H9 (cell line): ENCODE results near the gene SPDYE18. TPM values are rescaled to one million over a fixed set of nuclear protein-coding genes. Genes with fewer than 3 reads are reported as not detected.
"Not testable (repeated sequence)": the region's sequence is repeated elsewhere in the genome, so short reads cannot be mapped to it uniquely, and the experiment has no call there.

ENCODE experiments used
- DNase-seq: peaks from one replicate; pipeline ENCODE4 v3.0.0-alpha.2; 2017
- H2AFZ ChIP-seq: one replicate; pipeline ENCODE4 v1.6.1; 2013; ENCODE audit warnings: mild to moderate bottlenecking, low read length, control low read depth, moderate library complexity
- H2AK5ac ChIP-seq: 2 replicates; pipeline ENCODE4 v1.6.1; 2013; ENCODE audit warnings: low read length, control low read depth, mixed read lengths; ENCODE audit not compliant: insufficient read length
- H2BK120ac ChIP-seq: one replicate; pipeline ENCODE4 v1.6.1; 2013; ENCODE audit warnings: low read depth, mild to moderate bottlenecking, low read length, control low read depth, inconsistent platforms; ENCODE audit not compliant: poor library complexity, severe bottlenecking
- H2BK12ac ChIP-seq: 2 replicates; pipeline ENCODE4 v1.6.1; 2013; ENCODE audit warnings: low read length, control low read depth, mixed read lengths, low read depth; ENCODE audit not compliant: insufficient read length
- H2BK15ac ChIP-seq: 2 replicates; pipeline ENCODE4 v1.6.1; 2013; ENCODE audit warnings: low read depth, low read length, control low read depth
- H2BK20ac ChIP-seq: one replicate; pipeline ENCODE4 v1.6.1; 2013; ENCODE audit warnings: low read depth, mild to moderate bottlenecking, low read length, control low read depth, inconsistent platforms; ENCODE audit not compliant: poor library complexity, severe bottlenecking
- H2BK5ac ChIP-seq: 2 replicates; pipeline ENCODE4 v1.6.1; 2013; ENCODE audit warnings: low read length, control low read depth, mixed read lengths; ENCODE audit not compliant: insufficient read length
- H3K14ac ChIP-seq: 2 replicates; pipeline ENCODE4 v1.6.1; 2013; ENCODE audit warnings: low read length, control low read depth; ENCODE audit not compliant: insufficient read depth
- H3K18ac ChIP-seq: 2 replicates; pipeline ENCODE4 v1.6.1; 2013; ENCODE audit warnings: low read depth, mild to moderate bottlenecking, mixed read lengths, low read length, control low read depth; ENCODE audit not compliant: insufficient read length
- H3K23ac ChIP-seq: 2 replicates; pipeline ENCODE4 v1.6.1; 2013; ENCODE audit warnings: low read length, control low read depth, mixed read lengths, low read depth; ENCODE audit not compliant: insufficient read length
- H3K23me2 ChIP-seq: 2 replicates; pipeline ENCODE4 v1.6.1; 2013; ENCODE audit warnings: low read depth, mild to moderate bottlenecking, mixed read lengths, low read length, control low read depth; ENCODE audit not compliant: insufficient read length, poor library complexity, severe bottlenecking
- H3K27ac ChIP-seq: 2 replicates; pipeline ENCODE4 v1.5.1; 2013; ENCODE audit warnings: low read length, control low read depth, mixed read lengths, low read depth; ENCODE audit not compliant: insufficient read length
- H3K27me3 ChIP-seq: 2 replicates; pipeline ENCODE4 v1.6.1; 2013; ENCODE audit warnings: low read length, control low read depth, inconsistent platforms; ENCODE audit not compliant: insufficient read depth
- H3K4ac ChIP-seq: 2 replicates; pipeline ENCODE4 v1.6.1; 2013; ENCODE audit warnings: low read depth, mild to moderate bottlenecking, control low read depth, inconsistent platforms, low read length, moderate library complexity
- H3K4me1 ChIP-seq: 2 replicates; pipeline ENCODE4 v1.6.1; 2013; ENCODE audit warnings: low read length, control low read depth, inconsistent platforms; ENCODE audit not compliant: insufficient read depth
- H3K4me2 ChIP-seq: 2 replicates; pipeline ENCODE4 v1.6.1; 2013; ENCODE audit warnings: low read length, control low read depth, mixed read lengths; ENCODE audit not compliant: insufficient read length, insufficient read depth
- H3K56ac ChIP-seq: 2 replicates; pipeline ENCODE4 v1.6.1; 2013; ENCODE audit warnings: low read depth, mild to moderate bottlenecking, mixed read lengths, low read length, control low read depth; ENCODE audit not compliant: insufficient read length
- H3K79me1 ChIP-seq: 2 replicates; pipeline ENCODE4 v1.6.1; 2013; ENCODE audit warnings: low read depth, mild to moderate bottlenecking, moderate library complexity, low read length, control low read depth, inconsistent platforms; ENCODE audit not compliant: insufficient read depth, poor library complexity, severe bottlenecking
- H3K79me2 ChIP-seq: 2 replicates; pipeline ENCODE4 v1.6.1; 2013; ENCODE audit warnings: low read length, control low read depth, inconsistent platforms; ENCODE audit not compliant: insufficient read depth
- H3K9ac ChIP-seq: 2 replicates; pipeline ENCODE4 v1.6.1; 2013; ENCODE audit warnings: low read length, control low read depth, mixed read lengths; ENCODE audit not compliant: insufficient read length; ENCODE audit errors: extremely low read depth
- H3K9me3 ChIP-seq: one replicate; pipeline ENCODE4 v1.6.1; 2013; ENCODE audit warnings: low read depth, low read length, inconsistent platforms; ENCODE audit not compliant: control insufficient read depth
- H3T11ph ChIP-seq: one replicate; pipeline ENCODE4 v1.6.1; 2013; ENCODE audit warnings: mild to moderate bottlenecking, low read length, control low read depth, inconsistent platforms
- H4K20me1 ChIP-seq: one replicate; pipeline ENCODE4 v1.6.1; 2013; ENCODE audit not compliant: control insufficient read depth, insufficient read length, insufficient read depth
- H4K5ac ChIP-seq: 2 replicates; pipeline ENCODE4 v1.6.1; 2013; ENCODE audit warnings: low read depth, mild to moderate bottlenecking, mixed read lengths, low read length, control low read depth; ENCODE audit not compliant: insufficient read length
- H4K8ac ChIP-seq: replicated peaks from 2 replicates; pipeline ENCODE4 v1.6.1; 2013; ENCODE audit warnings: low read length, control low read depth, mixed read lengths, low read depth; ENCODE audit not compliant: insufficient read length
- H4K91ac ChIP-seq: 2 replicates; pipeline ENCODE4 v1.6.1; 2013; ENCODE audit warnings: low read depth, mild to moderate bottlenecking, moderate library complexity, mixed read lengths, low read length, control low read depth; ENCODE audit not compliant: insufficient read length
- H3K27ac Mint-ChIP-seq, 3 experiments: 2 replicates in 2 of 3; 3 replicates in 1 of 3; pipeline ENCODE4 v1.8.0; 2020 to 2021; ENCODE audit warnings: mixed read lengths in 3 of 3, mild to moderate bottlenecking in 1 of 3, moderate library complexity in 1 of 3
- H3K27me3 Mint-ChIP-seq: 2 replicates; pipeline ENCODE4 v1.8.0; 2021; ENCODE audit warnings: low read depth, mild to moderate bottlenecking, moderate library complexity, mixed read lengths
- H3K36me3 Mint-ChIP-seq, 3 experiments: 2 replicates in 2 of 3; 3 replicates in 1 of 3; pipeline ENCODE4 v1.8.0; 2020 to 2021; ENCODE audit warnings: low read depth in 3 of 3, mixed read lengths in 3 of 3; ENCODE audit not compliant: insufficient read depth in 1 of 3
- H3K4me1 Mint-ChIP-seq, 2 experiments: 2 replicates each; pipeline ENCODE4 v1.8.0; 2020; ENCODE audit warnings: mixed read lengths in 2 of 2
- H3K4me3 Mint-ChIP-seq, 2 experiments: 2 replicates in 1 of 2; 3 replicates in 1 of 2; pipeline ENCODE4 v1.8.0; 2020 to 2021; ENCODE audit warnings: mild to moderate bottlenecking in 2 of 2, mixed read lengths in 2 of 2, moderate library complexity in 1 of 2
- H3K9me3 Mint-ChIP-seq, 2 experiments: 2 replicates in 1 of 2; 3 replicates in 1 of 2; pipeline ENCODE4 v1.8.0; 2020; ENCODE audit warnings: mild to moderate bottlenecking in 2 of 2, mixed read lengths in 2 of 2, moderate library complexity in 1 of 2
- WGBS: extraction: QIAGEN DNeasy Blood & Tissue Kit; methylation state at CpG from one replicate; pipeline ENCODE4 v1.1.7; 2013; ENCODE audit warnings: missing lambda C conversion rate, low lambda C conversion rate, mixed read lengths; ENCODE audit not compliant: insufficient read length; ENCODE audit errors: extremely low coverage; 5-methylcytosine and 5-hydroxymethylcytosine counted together
- total RNA-seq: library from RNA; stranded (reverse); gene quantifications from 2 replicates; pipeline ENCODE4 v1.2.1, GENCODE V29; 2021

SPDYE18 gene
- total RNA-seq, 1 experiment from 2014 or later: not detected

- not testable (repeated sequence) for H3K23ac ChIP-seq, H2BK15ac ChIP-seq, H3K79me1 ChIP-seq, H3K23me2 ChIP-seq, H3K4me1 ChIP-seq, H3K79me2 ChIP-seq, H3K56ac ChIP-seq, H4K8ac ChIP-seq, DNase-seq, H2AK5ac ChIP-seq, H4K20me1 ChIP-seq, H3K4me3 Mint-ChIP-seq, H3K27me3 ChIP-seq, H2BK5ac ChIP-seq, H3K27ac ChIP-seq, H3K4me1 Mint-ChIP-seq, H3K27ac Mint-ChIP-seq, H3K27me3 Mint-ChIP-seq, H4K5ac ChIP-seq, H3K18ac ChIP-seq, H2AFZ ChIP-seq, H3K9me3 ChIP-seq, H2BK20ac ChIP-seq, H2BK120ac ChIP-seq, H3K4me2 ChIP-seq, H2BK12ac ChIP-seq, H3K9ac ChIP-seq, H3T11ph ChIP-seq, H4K91ac ChIP-seq, H3K36me3 Mint-ChIP-seq, H3K4ac ChIP-seq, H3K9me3 Mint-ChIP-seq, H3K14ac ChIP-seq
- no CpG with 5 or more reads among the region's 27 CpGs for WGBS
These were observed 56.8 kb downstream of the SPDYE18 start for GRCh38 chr7:77005461-77006057.

- H3K4me1 ChIP-seq, H4K5ac ChIP-seq, H4K20me1 ChIP-seq, H3K9me3 ChIP-seq, H3K23me2 ChIP-seq, H2AK5ac ChIP-seq, H3K4me3 Mint-ChIP-seq, H3K79me1 ChIP-seq, H3T11ph ChIP-seq, H2BK12ac ChIP-seq, H2BK120ac ChIP-seq, H2BK15ac ChIP-seq, DNase-seq, H3K27me3 Mint-ChIP-seq, H3K4me2 ChIP-seq, H3K14ac ChIP-seq, H3K4ac ChIP-seq, H3K56ac ChIP-seq, H3K9me3 Mint-ChIP-seq, H3K4me1 Mint-ChIP-seq, H4K91ac ChIP-seq, H3K27ac ChIP-seq, H2AFZ ChIP-seq, H3K27ac Mint-ChIP-seq, H3K9ac ChIP-seq, H2BK20ac ChIP-seq, H3K23ac ChIP-seq, H4K8ac ChIP-seq, H3K36me3 Mint-ChIP-seq, H3K79me2 ChIP-seq, H3K18ac ChIP-seq, H3K27me3 ChIP-seq, H2BK5ac ChIP-seq: not testable (repeated sequence)
- no CpG with 5 or more reads among the region's 18 CpGs for WGBS
These were observed 58.2 kb downstream of the SPDYE18 start for GRCh38 chr7:77004151-77004550.
